ENCODE results near the gene VSTM4.

VSTM4 gene

GRCh38 chr10:49153971-49154370 is 38.6 kb upstream of the VSTM4 start:
- no peaks in the 10 kb centered on the region for H3K36me3 ChIP-seq (replicated peaks; ENCODE audit: low read depth, low read length)
- H4K20me1 ChIP-seq (ENCODE audit: insufficient read depth, low read length): no peaks in the 10 kb centered on the region
- no peaks in the 10 kb centered on the region for H3K4me1 ChIP-seq (ENCODE audit: low read length)
- H3K9me3 ChIP-seq (ENCODE audit: insufficient read depth, low read length): no peaks in the 10 kb centered on the region
- H3K27me3 ChIP-seq (ENCODE audit: low read depth, low read length): no peaks in the 10 kb centered on the region
- no peak overlapping the region for H2AFZ ChIP-seq (ENCODE audit: low read depth, low read length)
- no peak overlapping the region for H3K9ac ChIP-seq (ENCODE audit: low read length)
- TF ChIP-seq EZH2phosphoT487 (IDR thresholded peaks at IDR 0.05; ENCODE audit: low read depth): no peak
- TF ChIP-seq, protein P1, sequence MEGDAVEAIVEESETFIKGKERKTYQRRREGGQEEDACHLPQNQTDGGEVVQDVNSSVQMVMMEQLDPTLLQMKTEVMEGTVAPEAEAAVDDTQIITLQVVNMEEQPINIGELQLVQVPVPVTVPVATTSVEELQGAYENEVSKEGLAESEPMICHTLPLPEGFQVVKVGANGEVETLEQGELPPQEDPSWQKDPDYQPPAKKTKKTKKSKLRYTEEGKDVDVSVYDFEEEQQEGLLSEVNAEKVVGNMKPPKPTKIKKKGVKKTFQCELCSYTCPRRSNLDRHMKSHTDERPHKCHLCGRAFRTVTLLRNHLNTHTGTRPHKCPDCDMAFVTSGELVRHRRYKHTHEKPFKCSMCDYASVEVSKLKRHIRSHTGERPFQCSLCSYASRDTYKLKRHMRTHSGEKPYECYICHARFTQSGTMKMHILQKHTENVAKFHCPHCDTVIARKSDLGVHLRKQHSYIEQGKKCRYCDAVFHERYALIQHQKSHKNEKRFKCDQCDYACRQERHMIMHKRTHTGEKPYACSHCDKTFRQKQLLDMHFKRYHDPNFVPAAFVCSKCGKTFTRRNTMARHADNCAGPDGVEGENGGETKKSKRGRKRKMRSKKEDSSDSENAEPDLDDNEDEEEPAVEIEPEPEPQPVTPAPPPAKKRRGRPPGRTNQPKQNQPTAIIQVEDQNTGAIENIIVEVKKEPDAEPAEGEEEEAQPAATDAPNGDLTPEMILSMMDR (IDR thresholded peaks at IDR 0.05; ENCODE audit: low read depth, low read length): no peak
- H3K79me2 ChIP-seq (ENCODE audit: low read length): no peaks in the 10 kb centered on the region
- H3K4me2 ChIP-seq (ENCODE audit: low read length): no peak overlapping the region
- no peak overlapping the region for H3K27ac ChIP-seq (ENCODE audit: low read length)
- H3K4me3 ChIP-seq (ENCODE audit: low read length): no peak overlapping the region

DNA sequence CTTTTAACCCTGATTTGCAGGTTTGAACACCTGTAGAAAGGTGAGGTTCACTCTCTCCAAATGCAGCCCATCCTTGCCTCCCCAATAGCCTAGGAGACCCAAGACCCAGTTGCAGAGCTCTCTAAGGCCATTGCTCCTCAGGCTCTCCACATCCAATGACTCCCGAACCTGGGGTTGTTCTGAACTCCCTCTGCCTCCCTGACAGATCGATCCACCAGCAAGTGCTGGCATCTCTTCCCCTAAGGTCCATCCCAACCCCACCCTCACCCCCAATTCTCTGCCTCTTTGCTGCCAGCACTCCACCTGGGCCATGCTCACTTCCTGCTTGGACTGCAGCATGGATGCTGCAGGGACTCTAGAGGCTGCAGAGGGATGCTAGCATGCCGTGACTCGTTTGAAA is 37.8 kb upstream of the VSTM4 start:
- no peaks in the 10 kb centered on the region for H3K27me3 ChIP-seq (ENCODE audit: low read depth, low read length)
- H3K9me3 ChIP-seq (ENCODE audit: insufficient read depth, low read length): no peaks in the 10 kb centered on the region
- no peak overlapping the region for H3K4me3 ChIP-seq (ENCODE audit: low read length)
- H3K27ac ChIP-seq (ENCODE audit: low read length): no peak overlapping the region
- TF ChIP-seq, protein P1 (IDR thresholded peaks at IDR 0.05; ENCODE audit: low read depth, low read length): no peak
- TF ChIP-seq EZH2phosphoT487 (IDR thresholded peaks at IDR 0.05; ENCODE audit: low read depth): no peak
- H4K20me1 ChIP-seq (ENCODE audit: insufficient read depth, low read length): no peaks in the 10 kb centered on the region
- no peak overlapping the region for H3K4me2 ChIP-seq (ENCODE audit: low read length)
- no peaks in the 10 kb centered on the region for H3K36me3 ChIP-seq (replicated peaks; ENCODE audit: low read depth, low read length)
- no peak overlapping the region for H2AFZ ChIP-seq (ENCODE audit: low read depth, low read length)
- H3K79me2 ChIP-seq (ENCODE audit: low read length): no peaks in the 10 kb centered on the region
- H3K9ac ChIP-seq (ENCODE audit: low read length): no peak overlapping the region
- no peaks in the 10 kb centered on the region for H3K4me1 ChIP-seq (ENCODE audit: low read length)

DNA sequence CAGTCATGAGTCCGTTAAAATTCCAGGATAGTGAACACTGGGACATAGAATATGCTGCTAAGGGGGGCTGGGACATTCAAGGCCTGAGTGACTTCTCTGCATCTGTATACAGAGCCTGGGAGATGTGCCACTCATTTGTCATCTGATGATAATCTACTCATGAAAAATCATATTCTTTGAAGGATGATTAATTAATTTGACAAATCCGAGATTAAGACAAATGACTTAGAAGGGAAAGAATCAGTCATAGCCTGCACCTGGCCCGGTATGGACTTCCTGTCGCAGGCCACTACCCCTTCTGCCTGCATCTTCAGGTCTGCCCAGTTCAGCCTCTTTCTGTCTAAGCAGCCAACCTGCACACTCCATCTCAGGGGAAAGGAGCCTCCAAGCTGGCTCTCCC is 37.3 kb upstream of the VSTM4 start:
- TF ChIP-seq, protein P1 (IDR thresholded peaks at IDR 0.05; ENCODE audit: low read depth, low read length): no peak
- TF ChIP-seq EZH2phosphoT487 (IDR thresholded peaks at IDR 0.05; ENCODE audit: low read depth): no peak
- Histone ChIP-seq H3K79me2 (ENCODE audit: low read length) (no peaks in the 10 kb centered on the region), H3K9me3 (ENCODE audit: insufficient read depth, low read length) (no peaks in the 10 kb centered on the region)

GRCh38 chr10:49152037-49152436 is 36.7 kb upstream of the VSTM4 start:
- no peak overlapping the region for H2AFZ ChIP-seq (ENCODE audit: low read depth, low read length)
- no peak overlapping the region for H3K4me2 ChIP-seq (ENCODE audit: low read length)
- no peak overlapping the region for H3K27ac ChIP-seq (ENCODE audit: low read length)
- no peaks in the 10 kb centered on the region for H3K27me3 ChIP-seq (ENCODE audit: low read depth, low read length)
- H3K79me2 ChIP-seq (ENCODE audit: low read length): no peaks in the 10 kb centered on the region
- H3K4me3 ChIP-seq (ENCODE audit: low read length): no peak overlapping the region
- no peak for TF ChIP-seq EZH2phosphoT487 (IDR thresholded peaks at IDR 0.05; ENCODE audit: low read depth)
- TF ChIP-seq, protein P1 (IDR thresholded peaks at IDR 0.05; ENCODE audit: low read depth, low read length): no peak
- no peaks in the 10 kb centered on the region for H3K9me3 ChIP-seq (ENCODE audit: insufficient read depth, low read length)
- no peaks in the 10 kb centered on the region for H3K36me3 ChIP-seq (replicated peaks; ENCODE audit: low read depth, low read length)
- H3K4me1 ChIP-seq (ENCODE audit: low read length): no peaks in the 10 kb centered on the region
- no peak overlapping the region for H3K9ac ChIP-seq (ENCODE audit: low read length)
- H4K20me1 ChIP-seq (ENCODE audit: insufficient read depth, low read length): no peaks in the 10 kb centered on the region

More for the DNA sequence above, 37.3 kb upstream of the VSTM4 start:
- Histone ChIP-seq H3K9ac (ENCODE audit: low read length) (no peak overlapping the region), H2AFZ (ENCODE audit: low read depth, low read length) (no peak overlapping the region), H3K27ac (ENCODE audit: low read length) (no peak overlapping the region), H3K36me3 (replicated peaks; ENCODE audit: low read depth, low read length) (no peaks in the 10 kb centered on the region), H3K4me1 (ENCODE audit: low read length) (no peaks in the 10 kb centered on the region), H3K4me3 (ENCODE audit: low read length) (no peak overlapping the region), H3K4me2 (ENCODE audit: low read length) (no peak overlapping the region), H3K27me3 (ENCODE audit: low read depth, low read length) (no peaks in the 10 kb centered on the region), H4K20me1 (ENCODE audit: insufficient read depth, low read length) (no peaks in the 10 kb centered on the region)

Measured in OCI-LY3 (cell line).